Gastrocnemius medialis (tissue), 4 donors: Measurements from ENCODE around the gene FAM50A.

Source experiments
- POLR2A ChIP-seq, 2 donors: fragments of 450-650 bp; IDR thresholded peaks; one replicate each; pipeline ENCODE4 v1.6.1; 2017; ENCODE audit warnings: antibody characterized with exemption in 2 of 2, mild to moderate bottlenecking in 2 of 2, moderate library complexity in 2 of 2
- TF ChIP-seq, protein P1 (sequence below), 5 experiments: fragments of 450-650 bp in 3 of 5; fragments of 200-600 bp in 2 of 5; sonication (generic) in 2 of 5; IDR thresholded peaks in 4 of 5; conservative IDR thresholded peaks in 1 of 5; 1 replicate in 4 of 5; 2 replicates in 1 of 5; pipeline ENCODE4 v1.5.1; 2016 to 2019; ENCODE audit warnings: antibody characterized with exemption in 5 of 5, mild to moderate bottlenecking in 3 of 5, moderate library complexity in 3 of 5

DNA sequence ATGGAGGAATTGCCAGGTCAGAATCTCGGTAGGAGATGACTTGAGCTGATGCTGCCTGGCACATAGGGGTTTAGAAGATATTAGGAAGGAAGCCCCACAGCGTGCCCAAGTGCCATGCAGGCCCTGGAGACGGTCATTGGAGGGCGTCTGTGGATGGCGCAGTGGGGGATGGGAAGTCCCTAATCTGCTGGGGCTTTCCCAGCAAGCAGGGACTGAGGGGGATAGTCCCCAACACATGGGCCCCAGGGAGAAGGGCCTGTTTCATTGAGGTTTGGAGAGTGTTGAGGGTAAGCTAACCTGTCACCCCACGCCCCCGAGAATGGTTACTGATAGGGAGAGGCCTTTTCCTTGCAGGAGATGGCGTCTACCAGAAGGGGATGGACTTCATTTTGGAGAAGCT lies 24.8 kb upstream of the FAM50A start:
- no peak for TF ChIP-seq POLR2A (IDR thresholded peaks at IDR 0.05)
- TF ChIP-seq, protein P1, sequence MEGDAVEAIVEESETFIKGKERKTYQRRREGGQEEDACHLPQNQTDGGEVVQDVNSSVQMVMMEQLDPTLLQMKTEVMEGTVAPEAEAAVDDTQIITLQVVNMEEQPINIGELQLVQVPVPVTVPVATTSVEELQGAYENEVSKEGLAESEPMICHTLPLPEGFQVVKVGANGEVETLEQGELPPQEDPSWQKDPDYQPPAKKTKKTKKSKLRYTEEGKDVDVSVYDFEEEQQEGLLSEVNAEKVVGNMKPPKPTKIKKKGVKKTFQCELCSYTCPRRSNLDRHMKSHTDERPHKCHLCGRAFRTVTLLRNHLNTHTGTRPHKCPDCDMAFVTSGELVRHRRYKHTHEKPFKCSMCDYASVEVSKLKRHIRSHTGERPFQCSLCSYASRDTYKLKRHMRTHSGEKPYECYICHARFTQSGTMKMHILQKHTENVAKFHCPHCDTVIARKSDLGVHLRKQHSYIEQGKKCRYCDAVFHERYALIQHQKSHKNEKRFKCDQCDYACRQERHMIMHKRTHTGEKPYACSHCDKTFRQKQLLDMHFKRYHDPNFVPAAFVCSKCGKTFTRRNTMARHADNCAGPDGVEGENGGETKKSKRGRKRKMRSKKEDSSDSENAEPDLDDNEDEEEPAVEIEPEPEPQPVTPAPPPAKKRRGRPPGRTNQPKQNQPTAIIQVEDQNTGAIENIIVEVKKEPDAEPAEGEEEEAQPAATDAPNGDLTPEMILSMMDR (IDR thresholded peaks at IDR 0.05 in 4 of 5, conservative IDR thresholded peaks at IDR 0.05 in 1 of 5): no peak
